ENCODE measurements around the gene PLXNA1.

PLXNA1 gene

DNA sequence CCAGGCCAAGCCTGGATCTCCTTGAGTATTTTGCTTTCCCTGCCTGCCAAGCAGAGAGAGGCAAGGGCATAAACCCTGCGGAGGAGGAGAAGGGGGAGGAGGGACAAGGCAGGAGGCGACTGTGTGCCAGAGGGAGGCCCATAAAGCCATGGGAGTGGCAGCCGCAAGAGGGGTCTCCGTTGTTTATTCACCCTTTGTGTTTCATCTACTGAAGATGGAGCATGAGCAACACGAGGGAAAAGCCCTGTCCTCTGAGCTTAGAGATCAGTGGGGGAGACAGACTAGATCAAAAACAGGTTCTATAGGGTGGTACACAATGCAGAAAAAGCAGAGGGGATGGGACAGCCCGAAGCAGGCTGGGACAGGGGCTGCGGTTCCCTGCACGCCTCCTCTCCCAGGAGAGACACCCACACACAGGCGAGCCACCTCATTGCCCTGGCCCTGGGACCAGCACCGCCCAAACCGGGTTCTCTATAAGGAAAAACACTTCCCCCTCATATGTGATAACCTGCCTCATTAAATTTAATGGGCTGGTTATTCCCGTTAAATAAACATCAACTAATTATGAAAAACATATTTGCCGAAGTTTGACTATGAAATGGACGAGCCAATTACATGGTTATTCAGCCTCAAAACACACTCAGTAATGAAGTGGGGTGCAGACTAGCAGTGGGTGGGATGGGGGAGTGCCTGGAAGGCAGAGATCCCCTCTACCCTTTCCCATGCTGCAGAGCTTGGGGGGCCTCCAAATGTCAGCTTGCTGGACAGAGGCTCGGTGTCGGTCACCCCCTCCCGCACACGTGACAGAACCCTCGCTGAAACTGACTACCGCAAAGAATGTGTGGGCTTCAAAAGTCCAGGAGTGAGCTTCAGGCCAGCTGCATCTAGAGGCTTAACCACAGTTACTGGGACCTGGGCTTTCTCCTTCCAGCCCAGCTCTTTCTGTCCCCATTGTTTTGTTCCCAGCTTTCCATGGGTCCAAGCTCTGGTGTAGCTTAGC lies 14.2 kb upstream of the PLXNA1 start:
- TF ChIP-seq, protein P1, sequence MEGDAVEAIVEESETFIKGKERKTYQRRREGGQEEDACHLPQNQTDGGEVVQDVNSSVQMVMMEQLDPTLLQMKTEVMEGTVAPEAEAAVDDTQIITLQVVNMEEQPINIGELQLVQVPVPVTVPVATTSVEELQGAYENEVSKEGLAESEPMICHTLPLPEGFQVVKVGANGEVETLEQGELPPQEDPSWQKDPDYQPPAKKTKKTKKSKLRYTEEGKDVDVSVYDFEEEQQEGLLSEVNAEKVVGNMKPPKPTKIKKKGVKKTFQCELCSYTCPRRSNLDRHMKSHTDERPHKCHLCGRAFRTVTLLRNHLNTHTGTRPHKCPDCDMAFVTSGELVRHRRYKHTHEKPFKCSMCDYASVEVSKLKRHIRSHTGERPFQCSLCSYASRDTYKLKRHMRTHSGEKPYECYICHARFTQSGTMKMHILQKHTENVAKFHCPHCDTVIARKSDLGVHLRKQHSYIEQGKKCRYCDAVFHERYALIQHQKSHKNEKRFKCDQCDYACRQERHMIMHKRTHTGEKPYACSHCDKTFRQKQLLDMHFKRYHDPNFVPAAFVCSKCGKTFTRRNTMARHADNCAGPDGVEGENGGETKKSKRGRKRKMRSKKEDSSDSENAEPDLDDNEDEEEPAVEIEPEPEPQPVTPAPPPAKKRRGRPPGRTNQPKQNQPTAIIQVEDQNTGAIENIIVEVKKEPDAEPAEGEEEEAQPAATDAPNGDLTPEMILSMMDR (conservative IDR thresholded peaks at IDR 0.05) = no peak
- H3K27ac ChIP-seq = no peak overlapping the region

DNA sequence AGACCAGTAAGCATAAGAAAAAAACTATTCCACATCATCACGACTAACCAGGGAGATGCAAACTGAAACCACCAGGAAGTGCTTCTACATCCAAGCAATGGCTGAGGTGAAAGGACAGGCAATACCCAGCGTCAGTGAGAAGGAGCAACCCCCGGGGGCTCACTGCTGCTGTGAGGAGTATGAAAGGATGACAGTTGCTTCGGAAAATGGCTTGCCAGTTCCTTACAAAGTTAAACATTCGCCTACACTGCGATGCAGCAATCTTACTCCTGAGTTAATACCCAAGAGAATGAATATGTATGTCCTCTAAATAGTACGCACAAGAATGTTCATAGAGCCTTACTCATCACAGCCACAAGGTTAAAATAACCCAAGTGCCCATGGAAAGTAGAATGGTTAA lies 13.3 kb upstream of the PLXNA1 start:
- TF ChIP-seq, protein P1 (conservative IDR thresholded peaks at IDR 0.05) = no peak
- H3K27ac ChIP-seq = no peak overlapping the region

DNA sequence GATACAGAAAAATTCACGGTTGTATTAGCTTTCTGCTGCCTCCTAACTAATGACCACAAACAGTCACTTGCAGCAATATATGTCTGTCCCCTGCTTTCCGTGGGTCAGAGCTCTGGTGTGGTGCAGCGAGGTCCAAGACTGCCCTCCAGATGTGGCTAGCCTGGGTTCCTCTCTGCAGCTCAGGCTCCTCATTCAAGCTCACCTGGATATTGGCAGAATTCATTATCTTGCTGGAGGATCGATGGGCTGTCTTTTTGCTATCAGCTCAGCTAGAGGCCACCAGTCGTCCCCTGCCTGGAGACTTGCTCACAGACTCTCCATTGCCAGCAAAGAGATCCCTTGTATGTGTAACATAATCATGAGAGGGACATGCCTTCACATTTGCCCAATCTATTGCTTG lies 12.8 kb upstream of the PLXNA1 start:
- TF ChIP-seq, protein P1 (conservative IDR thresholded peaks at IDR 0.05) = no peak

DNA sequence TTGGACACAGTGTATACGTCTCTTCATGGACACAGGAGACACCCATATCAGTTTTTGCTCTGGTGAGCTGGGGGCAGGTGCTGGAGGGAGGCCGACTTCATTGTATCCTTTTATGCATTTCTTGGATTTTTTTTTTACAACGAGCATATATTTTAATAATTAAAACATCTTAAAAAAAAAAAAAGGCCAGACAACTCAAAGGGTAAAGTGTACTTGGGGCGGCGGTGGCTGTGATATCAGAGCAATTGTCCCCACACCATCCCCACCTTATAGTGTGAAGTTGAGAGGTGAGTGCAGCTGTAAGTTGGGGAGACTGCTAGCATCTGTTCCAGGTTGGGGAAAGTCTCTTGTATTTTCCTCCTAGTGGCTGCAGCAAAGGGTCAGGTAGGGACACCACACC lies 12.0 kb upstream of the PLXNA1 start:
- TF ChIP-seq, protein P1 (conservative IDR thresholded peaks at IDR 0.05) = no peak
- H3K27ac ChIP-seq = no peak overlapping the region

More for the DNA sequence above, 12.8 kb upstream of the PLXNA1 start:
- no peak overlapping the region for H3K27ac ChIP-seq

DNA sequence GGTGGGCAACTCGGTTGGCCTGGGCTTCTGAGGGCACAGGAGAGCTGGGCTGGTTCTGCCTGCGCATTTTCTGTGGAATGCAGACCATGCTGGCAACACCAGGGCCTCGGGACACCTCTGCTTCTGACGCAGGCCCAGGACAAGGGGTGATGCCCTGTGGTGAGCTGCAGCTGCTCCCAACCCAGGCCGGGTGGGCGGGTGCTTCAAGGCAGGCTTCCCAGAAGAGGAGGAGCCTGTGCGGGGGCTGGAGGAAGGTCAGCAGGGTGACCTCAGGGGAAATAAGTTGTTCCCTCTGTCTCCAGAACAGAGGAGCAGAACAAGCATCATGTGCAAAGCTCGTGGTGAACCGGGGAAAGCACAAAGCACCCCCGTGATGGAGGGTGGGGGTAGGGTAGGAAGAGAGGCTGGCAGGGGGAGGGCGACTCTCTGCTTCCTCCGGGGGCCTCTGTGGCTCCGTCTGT lies 11.0 kb upstream of the PLXNA1 start:
- TF ChIP-seq, protein P1 (conservative IDR thresholded peaks at IDR 0.05) = no peak
- H3K27ac ChIP-seq = no peak overlapping the region

DNA sequence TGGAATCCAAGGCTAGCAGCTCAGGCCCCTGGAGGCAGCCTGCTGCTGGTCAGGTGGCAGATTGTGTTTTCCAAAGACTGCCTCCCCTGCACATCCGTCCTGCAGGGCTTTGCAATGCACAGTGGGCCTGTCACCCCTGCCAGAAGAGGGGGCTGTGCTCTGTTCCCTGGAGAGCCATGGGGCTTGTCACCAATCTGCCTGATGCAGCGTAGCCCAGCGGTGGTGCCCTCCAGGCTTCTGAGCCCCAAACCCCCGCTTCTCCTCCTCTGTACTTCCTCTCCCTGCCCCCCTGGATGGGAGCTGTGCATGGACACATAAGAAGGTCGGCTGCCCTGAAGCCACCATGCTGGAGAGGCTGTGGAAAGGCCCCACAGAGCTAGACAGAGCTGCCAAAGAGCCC lies 10.0 kb upstream of the PLXNA1 start:
- H3K27ac ChIP-seq = no peak overlapping the region
- TF ChIP-seq, protein P1 (conservative IDR thresholded peaks at IDR 0.05) = no peak

DNA sequence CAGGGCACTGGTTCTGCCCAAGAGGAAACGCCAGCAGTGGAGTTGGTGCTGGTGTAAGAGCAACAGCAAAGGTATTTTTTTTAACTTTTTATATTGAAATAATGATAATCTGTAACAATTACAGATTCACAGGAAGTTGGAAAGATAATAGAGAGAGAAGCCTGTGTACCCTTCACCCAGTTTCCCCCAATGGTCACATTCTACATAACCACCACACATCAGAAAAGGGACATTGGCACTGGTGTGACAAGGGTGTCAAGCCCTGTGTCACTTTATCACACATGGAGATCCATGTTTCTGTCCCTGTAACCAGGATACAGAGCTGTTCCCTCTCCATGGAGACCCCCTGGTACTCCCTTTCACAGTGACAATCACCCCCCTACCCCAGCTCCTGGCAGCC lies 9.1 kb upstream of the PLXNA1 start:
- H3K27ac ChIP-seq = no peak overlapping the region
- TF ChIP-seq, protein P1 (conservative IDR thresholded peaks at IDR 0.05) = no peak

Data from VCaP (cell line).